ENCODE measurements around the gene AAMP.

AAMP gene

DNA sequence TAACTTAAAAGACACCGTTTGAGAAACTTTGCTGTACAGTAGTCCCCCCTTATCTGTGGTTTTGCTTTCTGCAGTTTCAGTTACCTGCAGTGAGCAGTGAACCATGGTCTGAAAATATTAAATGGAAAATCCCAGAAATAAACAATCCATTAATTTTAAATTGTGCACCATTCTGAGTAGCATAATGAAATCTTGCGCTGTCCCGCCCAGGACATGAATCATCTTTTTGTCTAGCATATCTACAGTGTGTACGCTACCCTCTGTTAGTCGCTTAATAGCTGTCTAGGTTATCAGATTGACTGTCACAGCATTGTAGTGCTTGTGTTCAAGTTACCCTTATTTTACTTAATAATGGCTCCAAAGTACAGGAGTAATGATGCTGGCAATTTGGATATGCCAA is 46.9 kb downstream of the AAMP start:
- no peak for DNase-seq (ENCODE audit: low spot score)

DNA sequence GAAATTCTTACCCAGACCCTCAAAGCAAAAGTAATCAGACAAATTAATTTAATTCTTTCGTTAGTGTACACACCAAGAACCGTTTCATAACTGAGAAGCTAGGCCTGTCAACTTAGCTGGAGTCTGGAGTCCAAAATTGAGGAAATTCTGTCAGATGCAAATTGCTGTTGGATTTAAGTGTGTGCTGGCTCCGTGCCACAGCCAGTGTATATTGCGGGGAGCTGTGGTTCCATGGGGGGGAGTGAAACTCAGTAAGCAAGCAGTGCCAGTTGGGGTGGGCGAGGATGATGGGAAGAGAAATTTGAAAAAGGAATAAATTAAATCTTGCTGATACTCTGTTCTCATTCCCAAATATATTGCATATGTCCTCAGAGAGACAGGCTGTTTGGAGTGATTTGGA is 48.9 kb downstream of the AAMP start:
- no peak for DNase-seq (ENCODE audit: low spot score)

DNA sequence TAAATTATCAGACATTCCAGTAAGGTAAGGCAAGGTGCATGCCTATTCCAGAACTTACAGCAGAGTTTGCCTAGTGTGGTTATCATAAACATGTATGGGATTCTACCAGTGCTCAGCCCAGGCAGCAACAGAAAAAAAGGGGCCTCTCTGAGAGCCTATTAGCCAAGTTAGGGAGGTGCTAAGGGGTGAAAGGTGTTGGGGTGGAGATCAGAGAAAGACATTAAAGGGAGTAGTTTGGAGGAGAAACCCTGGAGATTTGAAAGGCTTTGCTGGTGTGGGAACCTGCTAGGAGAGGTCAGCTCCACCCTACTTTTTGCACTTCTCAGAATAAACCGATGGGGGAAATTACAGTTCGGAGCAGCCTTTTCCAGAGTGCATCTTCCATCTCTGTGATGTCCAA is 50.0 kb downstream of the AAMP start:
- no peak for DNase-seq (ENCODE audit: low spot score)

DNA sequence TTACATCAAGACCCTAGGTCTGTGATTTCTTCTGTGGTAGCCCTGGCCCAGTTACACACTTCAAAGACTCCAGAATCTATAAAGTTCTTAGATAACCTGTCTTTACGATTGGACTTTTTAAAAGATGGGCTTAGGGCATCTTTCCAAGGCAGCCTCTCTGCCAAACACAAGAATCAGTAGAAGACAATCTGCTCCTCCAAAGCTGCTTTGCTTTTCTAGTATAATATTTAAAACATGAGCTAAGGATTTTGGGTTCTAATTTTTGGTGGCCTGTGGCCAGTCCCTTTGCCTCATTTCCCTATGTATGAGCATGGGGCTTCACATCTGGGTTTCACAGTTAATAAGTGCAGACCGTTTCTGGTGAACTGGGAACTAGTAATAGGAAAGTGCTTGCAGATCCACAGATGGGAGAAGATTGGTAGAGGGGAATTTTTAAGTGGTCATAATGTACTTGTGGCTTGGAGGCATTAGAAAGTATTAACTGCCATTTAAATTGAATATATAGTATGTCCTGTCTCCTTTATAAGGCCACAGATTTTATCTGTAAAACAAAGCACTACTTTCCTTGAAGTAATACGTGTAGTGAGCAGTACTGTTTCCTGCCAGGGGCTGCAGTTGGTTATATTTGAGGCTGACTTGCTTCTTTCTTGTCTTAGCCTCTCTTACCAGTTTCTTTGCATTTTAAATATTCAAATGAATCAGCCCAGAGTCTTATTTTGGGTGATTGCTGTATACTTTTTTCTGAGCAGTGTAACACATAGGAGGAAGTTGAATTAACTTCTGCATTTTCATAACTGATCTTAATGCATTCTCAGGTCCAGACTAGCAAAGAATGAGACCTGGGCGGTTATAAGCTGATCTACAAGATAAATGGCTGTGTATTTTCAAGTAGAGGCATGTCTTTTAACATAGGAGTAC is 51.4 kb downstream of the AAMP start:
- no peak for DNase-seq (ENCODE audit: low spot score)

DNA sequence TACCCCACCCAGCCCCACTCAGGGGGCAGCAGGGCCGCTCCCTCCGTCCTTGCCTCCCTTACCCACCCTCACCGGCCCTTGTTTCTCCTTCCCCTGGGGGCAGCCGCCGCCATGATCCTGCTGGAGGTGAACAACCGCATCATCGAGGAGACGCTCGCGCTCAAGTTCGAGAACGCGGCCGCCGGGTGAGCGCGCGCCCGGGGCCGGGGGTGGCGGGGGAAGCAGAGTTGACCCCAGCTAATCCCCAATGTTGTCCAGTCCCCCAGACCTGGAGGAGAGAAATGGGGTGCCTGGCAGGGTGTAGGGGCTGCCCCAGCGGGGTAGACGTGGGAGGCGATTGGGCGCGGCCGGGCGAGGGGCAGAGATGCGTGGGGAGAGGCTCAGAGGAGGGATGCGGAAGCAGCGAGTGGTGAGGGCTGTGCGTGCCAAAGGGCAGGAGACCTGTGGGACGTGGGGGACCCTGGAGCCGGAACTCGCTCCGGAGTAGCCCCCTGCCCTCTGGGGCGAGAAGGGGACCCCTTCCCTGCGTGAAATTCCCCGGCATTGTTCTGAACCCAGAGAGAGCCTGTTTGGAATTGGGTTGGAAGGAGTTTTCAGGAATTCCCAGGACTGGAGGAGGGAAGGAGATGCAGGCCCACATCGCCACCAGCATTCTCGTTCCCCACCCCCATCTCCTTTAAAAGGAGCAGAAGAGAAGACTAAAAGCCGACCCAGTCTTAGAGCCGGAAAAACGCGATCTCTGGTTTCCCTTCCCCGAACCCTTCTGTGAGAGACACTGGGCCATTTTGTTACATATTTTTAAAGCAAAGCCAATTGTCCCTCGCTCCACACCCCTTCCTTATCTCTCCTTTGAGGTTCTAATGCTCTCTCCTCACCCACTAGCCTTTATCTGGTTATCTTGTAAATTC is 52.3 kb downstream of the AAMP start:
- peak; percentile 18 for DNase-seq (ENCODE audit: low spot score)

DNA sequence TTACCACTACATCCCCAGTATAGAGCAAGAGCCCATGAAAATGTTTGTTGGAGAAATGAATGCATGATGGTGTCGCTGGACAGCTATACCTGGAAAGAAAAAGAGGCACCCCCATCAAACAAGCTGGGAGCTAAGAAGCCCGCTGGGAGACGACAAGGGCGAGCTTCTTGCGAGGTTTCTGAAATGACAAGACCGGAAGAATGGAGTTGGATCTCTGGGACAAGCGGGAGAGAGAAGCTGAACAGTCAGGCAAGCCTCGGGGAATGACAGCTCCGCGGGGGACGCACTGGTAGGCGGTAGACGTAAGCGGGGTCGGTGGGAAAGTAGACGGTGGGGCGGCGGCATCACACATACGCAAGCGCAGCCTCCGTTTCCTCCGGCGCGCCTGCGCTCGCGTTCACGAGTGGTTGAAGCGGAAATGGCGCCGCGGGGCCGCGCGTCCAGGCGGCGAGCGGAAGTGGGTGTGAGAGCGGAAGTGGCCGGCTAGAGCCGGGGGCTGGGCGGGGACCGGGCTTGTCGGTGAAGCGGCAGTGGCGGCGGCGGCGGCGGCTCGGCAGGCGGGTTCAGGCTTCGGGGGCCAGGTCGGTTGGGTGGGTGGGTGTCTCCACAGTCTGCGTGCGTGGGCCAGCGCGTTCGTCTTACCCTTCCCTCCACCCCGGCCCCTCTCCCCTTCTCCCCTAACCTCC is 53.1 kb downstream of the AAMP start, which contains the start of gene ARPC2:
TSS of gene ARPC2 (plus strand) at position 516 of the 686 bp plus-strand sequence. CDS start 282 bp downstream, outside the sequence.
- peak; percentile 89 for DNase-seq (ENCODE audit: low spot score)

DNA sequence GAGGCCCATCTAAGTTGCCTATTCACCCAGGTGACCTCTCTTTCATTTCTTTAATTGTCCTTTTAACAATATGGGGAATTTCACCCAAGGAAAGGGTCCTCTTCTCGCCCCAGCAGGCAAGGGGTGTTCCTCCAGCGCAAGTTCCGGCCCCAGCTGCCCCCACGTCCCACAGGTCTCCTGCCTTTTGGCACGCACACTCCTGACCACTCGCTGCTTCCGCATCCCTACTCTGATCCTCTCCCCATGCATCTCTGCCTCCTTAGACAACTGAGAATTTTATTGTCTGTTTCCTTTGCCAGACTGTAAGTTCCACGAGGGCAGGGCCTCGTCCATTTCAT is 53.6 kb downstream of the AAMP start:
- no peak for DNase-seq (ENCODE audit: low spot score)

Measured in hematopoietic multipotent progenitor cell treated with erythropoietin and hydrocortisone succinate and interleukin-3 and kit ligand, for 15 days (in vitro differentiated cells).